Thyroid gland (tissue), 4 donors: ENCODE results near the gene POLR2C. TPM values are rescaled to one million over a fixed set of nuclear protein-coding genes. Genes with fewer than 3 reads are reported as not detected.

Experiments
- DNase-seq, 2 donors: peaks; one replicate each; pipeline ENCODE4 v3.0.0-alpha.2; 2019
- H3K27ac ChIP-seq, 3 donors: fragments of 200-600 bp; sonication (generic); 1 replicate in 2 of 3; 2 replicates in 1 of 3; pipeline ENCODE4 v1.5.1; 2016 to 2019; ENCODE audit warnings: mild to moderate bottlenecking in 1 of 3, moderate library complexity in 1 of 3
- H3K27me3 ChIP-seq: fragments of 200-600 bp; sonication (generic); one replicate; pipeline ENCODE4 v1.5.1; 2019
- H3K36me3 ChIP-seq, 2 donors: fragments of 200-600 bp; sonication (generic); one replicate each; pipeline ENCODE4 v1.5.1; 2016 to 2019
- H3K4me1 ChIP-seq, 2 donors: fragments of 200-600 bp; sonication (generic); one replicate each; pipeline ENCODE4 v1.5.1; 2017 to 2019
- H3K4me3 ChIP-seq, 3 donors: fragments of 200-600 bp; sonication (generic); replicated peaks in 1 of 3; 1 replicate in 2 of 3; 2 replicates in 1 of 3; pipeline ENCODE4 v1.5.1; 2016; ENCODE audit warnings: mild to moderate bottlenecking in 1 of 3
- H3K9me3 ChIP-seq: fragments of 200-600 bp; sonication (generic); one replicate; pipeline ENCODE4 v1.5.1; 2017
- CTCF ChIP-seq, 6 experiments: fragments of 200-600 bp in 3 of 6; fragments of 450-650 bp in 3 of 6; sonication (generic) in 3 of 6; IDR thresholded peaks; one replicate each; pipeline ENCODE4 v1.5.1; 2016 to 2019; ENCODE audit warnings: antibody characterized with exemption in 6 of 6, mild to moderate bottlenecking in 2 of 6, inconsistent platforms in 1 of 6, moderate library complexity in 1 of 6
- POLR2A ChIP-seq, 2 donors: fragments of 450-650 bp; IDR thresholded peaks; one replicate each; pipeline ENCODE4 v1.6.1; 2017; ENCODE audit warnings: antibody characterized with exemption in 2 of 2, mild to moderate bottlenecking in 2 of 2, moderate library complexity in 1 of 2
- WGBS, 2 donors: methylation state at CpG; one replicate each; pipeline ENCODE4 v1.1.5; 2017; 5-methylcytosine and 5-hydroxymethylcytosine counted together
- intact Hi-C: fragments of 100-400 bp; cut with DNase I; formaldehyde crosslinking; loops from one replicate; pipeline ENCODE4 v1.15.1; 2023
- total RNA-seq, 4 donors: library from RNA; depleted of rRNA; stranded (reverse); fragments of >200 nt; gene quantifications; one replicate each; pipeline ENCODE4 v1.2.3, GENCODE V29; 2016

POLR2C gene
- total RNA-seq, 4 donors from 2014 or later, result 126 to 212 (median 174) TPM

GRCh38 chr16:57447186-57447962, 15.1 kb upstream of the POLR2C start, which contains the start of the genes CIAPIN1 and COQ9:
CIAPIN1 (minus strand) TSS chr16:57447385; CDS start chr16:57440928, 6,457 bp downstream.
COQ9 (plus strand) TSS chr16:57447479; CDS start chr16:57447506, 27 bp downstream.
- 0% methylated on average over 5 to 20 of the region's 68 CpGs for WGBS, 2 donors
- Histone ChIP-seq H3K36me3 (peaks cover 0 to 6% of the 10 kb centered on the region in 2 donors), H3K27me3 (no peaks in the 10 kb centered on the region), H3K9me3 (no peaks in the 10 kb centered on the region), H3K27ac (peak within 1 kb of the TSS; percentile 65 to 92 (median 73)), H3K4me1 (peaks cover 18 to 20% of the 10 kb centered on the region in 2 donors), H3K4me3 (peak within 1 kb of the TSS; percentile 53 to 97 (median 88))
- peak; percentile 95 to 97 for DNase-seq
- intact Hi-C loops, result no loop called here
- TF ChIP-seq POLR2A (IDR thresholded peaks at IDR 0.05) (peak; percentile 31 to 91), CTCF (IDR thresholded peaks at IDR 0.05) (no peak)

GRCh38 chr16:57452021-57452420, 10.5 kb upstream of the POLR2C start:
- H3K36me3 ChIP-seq, result peaks cover 35 to 46% of the 10 kb centered on the region in 2 donors

GRCh38 chr16:57462978-57463362, 491 bp downstream of the POLR2C start:
- TF ChIP-seq CTCF (IDR thresholded peaks at IDR 0.05), result no peak
- TF ChIP-seq POLR2A (IDR thresholded peaks at IDR 0.05), result no peak
- Histone ChIP-seq H3K27me3 (no peaks in the 10 kb centered on the region), H3K27ac (peak overlapping the region; percentile 80 to 89 (median 85)), H3K4me3 (peak overlapping the region; percentile 54 to 96 (median 86)), H3K36me3 (peaks cover 42 to 46% of the 10 kb centered on the region in 2 donors), H3K9me3 (no peaks in the 10 kb centered on the region), H3K4me1 (peaks cover 14 to 23% of the 10 kb centered on the region in 2 donors)
- 0 to 2% methylated on average over 13 to 14 of the region's 16 CpGs for WGBS, 2 donors
- DNase-seq, result no peak
- intact Hi-C loops, result loop anchor here (5.0 kb wide), 1 partner anchor 54 kb away; no protein-coding TSS in a partner anchor

More at GRCh38 chr16:57452021-57452420, 10.5 kb upstream of the POLR2C start:
- Histone ChIP-seq H3K4me3 (no peak overlapping the region), H3K9me3 (no peaks in the 10 kb centered on the region), H3K27ac (no peak overlapping the region), H3K27me3 (no peaks in the 10 kb centered on the region), H3K4me1 (peaks cover 9 to 12% of the 10 kb centered on the region in 2 donors)
- DNase-seq, result no peak
- intact Hi-C loops, result no loop called here
- WGBS, 2 donors, result 91 to 95% methylated on average over 10 of the region's 10 CpGs
- no peak for TF ChIP-seq CTCF (IDR thresholded peaks at IDR 0.05)
- TF ChIP-seq POLR2A (IDR thresholded peaks at IDR 0.05), result no peak

GRCh38 chr16:57464523-57464922, 2.0 kb downstream of the POLR2C start:
- Histone ChIP-seq H3K4me3 (no peak overlapping the region), H3K27ac (no peak overlapping the region), H3K4me1 (peaks cover 14 to 23% of the 10 kb centered on the region in 2 donors), H3K9me3 (no peaks in the 10 kb centered on the region), H3K27me3 (no peaks in the 10 kb centered on the region), H3K36me3 (peaks cover 47% of the 10 kb centered on the region in 2 donors)
- no peak for TF ChIP-seq CTCF (IDR thresholded peaks at IDR 0.05)
- no peak for TF ChIP-seq POLR2A (IDR thresholded peaks at IDR 0.05)
- intact Hi-C loops, result loop anchor here (5.0 kb wide), 1 partner anchor 53 kb away; no protein-coding TSS in a partner anchor
- WGBS, 2 donors, result 93 to 94% methylated on average over 2 of the region's 2 CpGs
- DNase-seq, result no peak

GRCh38 chr16:57468346-57468745, 5.9 kb downstream of the POLR2C start:
- TF ChIP-seq CTCF (IDR thresholded peaks at IDR 0.05) (no peak), POLR2A (IDR thresholded peaks at IDR 0.05) (no peak)
- intact Hi-C loops, result no loop called here
- Histone ChIP-seq H3K4me1 (peaks cover 10 to 30% of the 10 kb centered on the region in 2 donors), H3K4me3 (no peak overlapping the region), H3K27me3 (no peaks in the 10 kb centered on the region), H3K36me3 (peaks cover 61 to 69% of the 10 kb centered on the region in 2 donors), H3K27ac (no peak overlapping the region), H3K9me3 (no peaks in the 10 kb centered on the region)
- WGBS, 2 donors, result 87 to 92% methylated on average over 2 of the region's 2 CpGs
- no peak for DNase-seq
